ENCODE measurements around the gene FUT3.

The FUT3 gene

GRCh38 chr19:5826531-5827341 lies 24.5 kb downstream of the FUT3 start:
- Histone ChIP-seq H3K4me3 (ENCODE audit: low read depth, low read length) (no peak overlapping the region), H3K27me3 (replicated peaks) (peaks cover 2% of the 10 kb centered on the region), H3K36me3 (replicated peaks) (no peaks in the 10 kb centered on the region), H3K27ac (no peak overlapping the region)
- in situ Hi-C loops (cut with HindIII; ENCODE audit: low pct_ligation_motif_present, low sequenced_read_pairs): no loop called here
- no peak for TF ChIP-seq CTCF (IDR thresholded peaks at IDR 0.05; ENCODE audit: low read depth, low read length, missing control alignments)
- DNase-seq: no peak

GRCh38 chr19:5825178-5825577 lies 26.1 kb downstream of the FUT3 start:
- Histone ChIP-seq H3K27me3 (replicated peaks) (peaks cover 2% of the 10 kb centered on the region), H3K36me3 (replicated peaks) (no peaks in the 10 kb centered on the region), H3K27ac (no peak overlapping the region), H3K4me3 (ENCODE audit: low read depth, low read length) (no peak overlapping the region)
- no peak for DNase-seq
- in situ Hi-C loops (cut with HindIII; ENCODE audit: low pct_ligation_motif_present, low sequenced_read_pairs): no loop called here
- TF ChIP-seq CTCF (IDR thresholded peaks at IDR 0.05; ENCODE audit: low read depth, low read length, missing control alignments): no peak

GRCh38 chr19:5824751-5825150 lies 26.5 kb downstream of the FUT3 start:
- in situ Hi-C loops (cut with HindIII; ENCODE audit: low pct_ligation_motif_present, low sequenced_read_pairs): no loop called here
- H3K4me3 ChIP-seq (ENCODE audit: low read depth, low read length): no peak overlapping the region
- H3K27ac ChIP-seq: no peak overlapping the region
- H3K27me3 ChIP-seq (replicated peaks): peaks cover 1% of the 10 kb centered on the region
- DNase-seq: no peak
- no peaks in the 10 kb centered on the region for H3K36me3 ChIP-seq (replicated peaks)
- no peak for TF ChIP-seq CTCF (IDR thresholded peaks at IDR 0.05; ENCODE audit: low read depth, low read length, missing control alignments)

GRCh38 chr19:5823579-5824281 lies 27.5 kb downstream of the FUT3 start:
- no peak for DNase-seq
- TF ChIP-seq CTCF (IDR thresholded peaks at IDR 0.05; ENCODE audit: low read depth, low read length, missing control alignments): peak; percentile 25
- Histone ChIP-seq H3K27ac (no peak overlapping the region), H3K4me3 (ENCODE audit: low read depth, low read length) (no peak overlapping the region), H3K36me3 (replicated peaks) (no peaks in the 10 kb centered on the region), H3K27me3 (replicated peaks) (no peaks in the 10 kb centered on the region)
- in situ Hi-C loops (cut with HindIII; ENCODE audit: low pct_ligation_motif_present, low sequenced_read_pairs): no loop called here

- Histone ChIP-seq H3K27ac (no peak overlapping the region), H3K27me3 (replicated peaks) (no peaks in the 10 kb centered on the region), H3K4me3 (ENCODE audit: low read depth, low read length) (no peak overlapping the region), H3K36me3 (replicated peaks) (no peaks in the 10 kb centered on the region)
- TF ChIP-seq CTCF (IDR thresholded peaks at IDR 0.05; ENCODE audit: low read depth, low read length, missing control alignments): no peak
- no peak for DNase-seq
- in situ Hi-C loops (cut with HindIII; ENCODE audit: low pct_ligation_motif_present, low sequenced_read_pairs): no loop called here
These were observed 28.9 kb downstream of the FUT3 start for GRCh38 chr19:5822181-5822844.

Measured in brain microvascular endothelial cell (primary cell).